Adrenal gland (tissue), 12 donors: ENCODE results near the gene HDAC4. TPM values are rescaled to one million over a fixed set of nuclear protein-coding genes. Genes with fewer than 3 reads are reported as not detected.
A peak's percentile ranks its signal among the peaks of the same experiment; 100 is the strongest.

ENCODE experiments used
- DNase-seq, 7 donors: peaks; one replicate each; pipeline ENCODE4 v3.0.0-alpha.2; 2019 to 2020
- H3K27ac ChIP-seq, 5 donors: fragments of 200-600 bp; sonication (generic) in 4 of 5; 1 replicate in 3 of 5; 2 replicates in 2 of 5; pipeline versions ENCODE4 v1.5.1 to v1.8.0; 2016 to 2020; ENCODE audit warnings: mild to moderate bottlenecking in 1 of 5
- H3K27me3 ChIP-seq: fragments of 200-600 bp; 2 replicates; pipeline ENCODE4 v1.8.0; 2021
- H3K36me3 ChIP-seq, 2 donors: fragments of 200-600 bp; replicated peaks in 1 of 2; 1 replicate in 1 of 2; 2 replicates in 1 of 2; pipeline versions ENCODE4 v1.5.1 to v1.8.0; 2018 to 2022
- H3K4me1 ChIP-seq, 2 donors: fragments of 200-600 bp; replicated peaks in 1 of 2; 1 replicate in 1 of 2; 2 replicates in 1 of 2; pipeline versions ENCODE4 v1.5.1 to v1.8.0; 2018 to 2021
- H3K4me3 ChIP-seq, 4 donors: fragments of 200-600 bp; sonication (generic) in 3 of 4; one replicate each; pipeline ENCODE4 v1.5.1; 2016 to 2018
- H3K9me3 ChIP-seq, 3 donors: fragments of 200-600 bp; sonication (generic) in 1 of 3; replicated peaks in 1 of 3; 1 replicate in 2 of 3; 2 replicates in 1 of 3; pipeline versions ENCODE4 v1.5.1 to v1.8.0; 2016 to 2021
- CTCF ChIP-seq, 6 experiments: fragments of 450-650 bp in 4 of 6; fragments of 200-600 bp in 2 of 6; sonication (generic) in 1 of 6; IDR thresholded peaks; 1 replicate in 5 of 6; 2 replicates in 1 of 6; pipeline versions ENCODE4 v1.5.1 to v1.8.0; 2016 to 2021; ENCODE audit warnings: antibody characterized with exemption in 6 of 6, mild to moderate bottlenecking in 2 of 6, moderate library complexity in 1 of 6
- POLR2A ChIP-seq, 2 donors: fragments of 450-650 bp; IDR thresholded peaks; one replicate each; pipeline ENCODE4 v1.6.1; 2017; ENCODE audit warnings: antibody characterized with exemption in 2 of 2, mild to moderate bottlenecking in 2 of 2, moderate library complexity in 1 of 2
- WGBS, 4 donors: extraction: QIAGEN DNeasy Blood & Tissue Kit in 2 of 4; methylation state at CpG; one replicate each; pipeline versions ENCODE4 v1.1.5 to v1.1.7; 2013 to 2017; 5-methylcytosine and 5-hydroxymethylcytosine counted together
- intact Hi-C, 2 donors: fragments of 100-400 bp; cut with DNase I; formaldehyde crosslinking; loops; one replicate each; pipeline versions ENCODE4 v1.14.1 to v1.15.0; 2022 to 2023
- polyA plus RNA-seq, 3 donors: library from polyadenylated mRNA; stranded (reverse); fragments of 200-250 nt in 2 of 3; fragments of 350-450 nt in 1 of 3; fragmentation: Illumina TruSeq in 1 of 3; extraction: RNeasy Lipid Tissue Mini Kit (QIAGEN cat#74804) in 1 of 3; gene quantifications; one replicate each; pipeline ENCODE4 v1.2.3, GENCODE V29; 2013 to 2014
- total RNA-seq, 9 donors: library from RNA; depleted of rRNA in 4 of 9; stranded (reverse); fragments of >200 nt in 4 of 9; fragments of 120-200 nt in 1 of 9; fragmentation: NEBNext Ultra II Directional in 1 of 9; extraction: Animal tissue kit (Norgen Biotek cat#: 25700) in 1 of 9; gene quantifications; one replicate each; pipeline versions ENCODE4 v1.1.0 to v1.2.4, GENCODE V29; 2013 to 2023
- donor health status: healthy with polysubstance abuse.
- donor health status: Bipolar disorder and iron deficiency.
- donor health status: DM: yes; HTN: yes; CAD: no.
- donor health status: DM: no; HTN: no; CAD: no.
- donor health status: DM: no; HTN: no; CAD: no.
- donor health status: DM: yes; HTN: yes; CAD: no.

Gene HDAC4
- total and polyA plus RNA-seq, 12 donors, result 8.3 to 88.9 (median 28.7) TPM

GRCh38 chr2:239137898-239138283 lies 262.9 kb downstream of the HDAC4 start:
- DNase-seq, result no peak
- no peaks in the 10 kb centered on the region for H3K9me3 ChIP-seq
- H3K27me3 ChIP-seq, result no peaks in the 10 kb centered on the region
- no peak overlapping the region for H3K27ac ChIP-seq
- no peaks in the 10 kb centered on the region for H3K4me1 ChIP-seq
- 83 to 93% (median 90%) methylated on average over 3 of the region's 3 CpGs for WGBS, 4 donors
- TF ChIP-seq POLR2A (IDR thresholded peaks at IDR 0.05), result no peak
- no peak for TF ChIP-seq CTCF (IDR thresholded peaks at IDR 0.05)
- intact Hi-C loops, result no loop called here
- H3K4me3 ChIP-seq, result no peak overlapping the region
- peaks cover 0 to 28% of the 10 kb centered on the region in 2 donors for H3K36me3 ChIP-seq

- 79 to 90% (median 83%) methylated on average over 20 to 26 of the region's 26 CpGs for WGBS, 4 donors
- no peak for TF ChIP-seq POLR2A (IDR thresholded peaks at IDR 0.05)
- no peak for TF ChIP-seq CTCF (IDR thresholded peaks at IDR 0.05)
- H3K27ac ChIP-seq, result peak overlapping the region in 1 of 5 donors; percentile 70
These were observed 263.5 kb downstream of the HDAC4 start for GRCh38 chr2:239137165-239137897.

DNA sequence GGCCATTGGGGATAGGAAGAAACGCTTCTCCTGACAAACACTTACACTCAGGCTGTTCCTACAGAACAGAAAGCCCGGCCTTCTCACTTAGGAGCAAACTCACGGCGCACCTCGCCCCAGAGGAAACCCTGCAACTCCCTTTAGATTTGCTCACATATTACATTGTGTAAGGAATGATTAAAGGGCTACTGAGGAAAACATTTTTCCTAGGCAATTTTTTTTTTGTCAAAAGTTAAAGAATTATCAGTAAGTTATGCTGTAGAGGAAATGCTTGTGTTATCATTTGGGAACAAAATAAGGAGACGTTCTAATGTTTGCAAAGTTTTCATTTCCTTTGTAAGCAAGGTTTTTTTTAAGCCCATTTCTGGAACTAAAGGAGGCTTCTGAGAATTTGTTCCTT lies 264.1 kb downstream of the HDAC4 start:
- no peak for TF ChIP-seq CTCF (IDR thresholded peaks at IDR 0.05)
- TF ChIP-seq POLR2A (IDR thresholded peaks at IDR 0.05), result no peak
- intact Hi-C loops, result no loop called here
- DNase-seq, result no peak
- Histone ChIP-seq H3K9me3 (no peaks in the 10 kb centered on the region), H3K36me3 (peaks cover 0 to 38% of the 10 kb centered on the region in 2 donors), H3K27me3 (no peaks in the 10 kb centered on the region), H3K27ac (peak overlapping the region in 1 of 5 donors; percentile 70), H3K4me1 (no peaks in the 10 kb centered on the region), H3K4me3 (no peak overlapping the region)
- 77 to 84% (median 80%) methylated on average over 6 of the region's 6 CpGs for WGBS, 4 donors

More at GRCh38 chr2:239137165-239137897, 263.5 kb downstream of the HDAC4 start:
- H3K36me3 ChIP-seq, result peaks cover 0 to 32% of the 10 kb centered on the region in 2 donors
- H3K27me3 ChIP-seq, result no peaks in the 10 kb centered on the region
- H3K4me1 ChIP-seq, result no peaks in the 10 kb centered on the region
- no peaks in the 10 kb centered on the region for H3K9me3 ChIP-seq
- intact Hi-C loops, result no loop called here
- H3K4me3 ChIP-seq, result no peak overlapping the region
- DNase-seq, result no peak

DNA sequence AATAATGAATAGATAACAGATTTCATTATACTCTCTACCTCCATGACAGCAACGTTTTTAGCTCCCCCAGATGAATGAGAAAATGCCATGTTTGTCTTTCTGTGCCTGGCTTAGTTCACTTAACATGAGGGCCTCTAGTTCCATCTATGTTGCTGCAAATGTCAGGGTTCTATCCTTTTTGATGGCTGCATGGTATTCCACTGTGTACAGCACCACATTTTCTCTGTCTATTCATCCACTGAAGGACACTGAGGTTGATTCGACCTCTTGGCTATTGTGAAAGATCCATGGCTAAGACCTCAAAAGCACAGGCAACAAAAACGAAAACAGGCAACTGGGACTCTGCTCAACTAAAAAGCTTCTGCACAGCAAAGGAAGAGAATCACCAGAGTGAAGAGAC lies 264.6 kb downstream of the HDAC4 start:
- Histone ChIP-seq H3K9me3 (no peaks in the 10 kb centered on the region), H3K4me3 (no peak overlapping the region), H3K4me1 (no peaks in the 10 kb centered on the region), H3K27me3 (no peaks in the 10 kb centered on the region), H3K27ac (no peak overlapping the region), H3K36me3 (peaks cover 0 to 42% of the 10 kb centered on the region in 2 donors)
- intact Hi-C loops, result no loop called here
- no peak for DNase-seq
- no peak for TF ChIP-seq POLR2A (IDR thresholded peaks at IDR 0.05)
- TF ChIP-seq CTCF (IDR thresholded peaks at IDR 0.05), result no peak
- 66 to 85% (median 84%) methylated on average over 3 of the region's 3 CpGs for WGBS, 4 donors
